PFSK-1 (cell line): ENCODE data around the gene MPZL3.

Source experiments
- FOXP2 ChIP-seq: optimal IDR thresholded peaks from 2 replicates; pipeline ENCODE3; 2011; ENCODE audit warnings: borderline replicate concordance, control low read depth, inconsistent platforms; ENCODE audit not compliant: insufficient read depth; ENCODE audit errors: extremely low read length, extremely low read depth
- POLR2AphosphoS5 ChIP-seq: IDR thresholded peaks from 2 replicates; pipeline ENCODE4 v1.6.1; 2012; ENCODE audit warnings: low read depth, mild to moderate bottlenecking, control low read depth, low read length, moderate library complexity
- REST ChIP-seq, 2 experiments: IDR thresholded peaks; 2 replicates each; pipeline versions ENCODE4 v1.6.1 to v1.8.0; 2011 to 2012; ENCODE audit warnings: low read depth in 2 of 2, low read length in 2 of 2, control low read depth in 1 of 2, inconsistent platforms in 1 of 2, mild to moderate bottlenecking in 1 of 2, moderate library complexity in 1 of 2; ENCODE audit not compliant: insufficient read depth in 1 of 2
- SIN3A ChIP-seq: IDR thresholded peaks from 2 replicates; pipeline ENCODE4 v1.6.1; 2012; ENCODE audit warnings: mild to moderate bottlenecking, low read length, moderate library complexity, borderline replicate concordance; ENCODE audit not compliant: insufficient read depth
- TAF1 ChIP-seq: IDR thresholded peaks from 2 replicates; pipeline ENCODE4 v1.6.1; 2012; ENCODE audit warnings: low read length, control low read depth, borderline replicate concordance; ENCODE audit not compliant: insufficient read depth

MPZL3 gene

GRCh38 chr11:118207079-118207478, 45.1 kb downstream of the MPZL3 start:
- TF ChIP-seq POLR2AphosphoS5: no peak

GRCh38 chr11:118206391-118207031, 45.7 kb downstream of the MPZL3 start:
- TF ChIP-seq SIN3A (no peak), FOXP2 (no peak), TAF1 (no peak), POLR2AphosphoS5 (no peak), REST (IDR thresholded peaks at IDR 0.05; ENCODE audit: insufficient read depth in 1 of 2, low read depth in 2 of 2, low read length in 2 of 2) (no peak)

GRCh38 chr11:118205606-118206378, 46.4 kb downstream of the MPZL3 start:
- TF ChIP-seq FOXP2: no peak
- TF ChIP-seq REST (IDR thresholded peaks at IDR 0.05; ENCODE audit: insufficient read depth in 1 of 2, low read depth in 2 of 2, low read length in 2 of 2): no peak
- TF ChIP-seq POLR2AphosphoS5: no peak
- no peak for TF ChIP-seq TAF1

- TF ChIP-seq SIN3A: no peak
- no peak for TF ChIP-seq REST (IDR thresholded peaks at IDR 0.05; ENCODE audit: insufficient read depth in 1 of 2, low read depth in 2 of 2, low read length in 2 of 2)
- TF ChIP-seq FOXP2: no peak
- no peak for TF ChIP-seq TAF1
- TF ChIP-seq POLR2AphosphoS5: no peak
These were observed 49.4 kb downstream of the MPZL3 start for GRCh38 chr11:118202599-118203422.

- TF ChIP-seq REST (IDR thresholded peaks at IDR 0.05; ENCODE audit: insufficient read depth in 1 of 2, low read depth in 2 of 2, low read length in 2 of 2) (no peak), TAF1 (no peak), POLR2AphosphoS5 (no peak), SIN3A (no peak), FOXP2 (no peak)
These were observed 50.2 kb downstream of the MPZL3 start for GRCh38 chr11:118201966-118202365.
